ENCODE data around the gene CYFIP2.

- TF ChIP-seq CTCF (conservative IDR thresholded peaks at IDR 0.05 in 1 of 2, IDR thresholded peaks at IDR 0.05 in 1 of 2; ENCODE audit: low read depth in 1 of 2, low read length in 2 of 2): no peak
- TF ChIP-seq EZH2 (IDR thresholded peaks at IDR 0.05; ENCODE audit: low read length, missing control alignments): no peak
Measured at GRCh38 chr5:157358871-157359270, 92.9 kb downstream of the CYFIP2 start.

Data from fibroblast of lung (primary cell).